H1 (cell line): Measurements from ENCODE around the gene TPD52L2.
A peak's percentile ranks its signal among the peaks of the same experiment; 100 is the strongest.

ENCODE experiments used
- CEBPB ChIP-seq: IDR thresholded peaks from 2 replicates; pipeline ENCODE4 v1.6.1; 2012; ENCODE audit warnings: low read depth, low read length
- CTCF ChIP-seq, 3 experiments: IDR thresholded peaks; 1 replicate in 2 of 3; 2 replicates in 1 of 3; pipeline versions ENCODE4 v1.5.1 to v1.6.1; 2011; ENCODE audit warnings: low read length in 3 of 3, mild to moderate bottlenecking in 3 of 3, inconsistent platforms in 2 of 3, low read depth in 1 of 3, moderate library complexity in 1 of 3; ENCODE audit not compliant: insufficient read depth in 1 of 3; ENCODE audit errors: control extremely low read depth in 1 of 3
- EZH2 ChIP-seq: fragments of 200-600 bp; sonication (generic); IDR thresholded peaks from 2 replicates; pipeline ENCODE4 v1.7.1; 2012; ENCODE audit warnings: low read depth, mild to moderate bottlenecking, moderate library complexity, low read length, inconsistent platforms; ENCODE audit not compliant: severe bottlenecking
- JUN ChIP-seq: IDR thresholded peaks from 2 replicates; pipeline ENCODE4 v1.6.1; 2011; ENCODE audit warnings: low read depth, mild to moderate bottlenecking, improper control_type of control experiment, low read length
- JUND ChIP-seq: IDR thresholded peaks from 2 replicates; pipeline ENCODE4 v1.6.1; 2011; ENCODE audit warnings: mild to moderate bottlenecking, improper control_type of control experiment, low read length
- MAFK ChIP-seq: IDR thresholded peaks from 2 replicates; pipeline ENCODE4 v1.6.1; 2012; ENCODE audit warnings: low read depth, mild to moderate bottlenecking, improper control_type of control experiment, low read length
- RAD21 ChIP-seq, 2 experiments: IDR thresholded peaks in 1 of 2; conservative IDR thresholded peaks in 1 of 2; 2 replicates each; pipeline ENCODE4 v1.6.1; 2011; ENCODE audit warnings: low read depth in 2 of 2, low read length in 2 of 2, improper control_type of control experiment in 1 of 2, inconsistent platforms in 1 of 2, mild to moderate bottlenecking in 1 of 2, moderate library complexity in 1 of 2
- SAP30 ChIP-seq: fragments of 300-600 bp; sonication (generic); IDR thresholded peaks from 2 replicates; pipeline ENCODE4 v1.7.1; 2012; ENCODE audit warnings: low read length, moderate library complexity, mild to moderate bottlenecking, inconsistent platforms; ENCODE audit not compliant: insufficient read depth, insufficient replicate concordance
- SIN3A ChIP-seq, 2 experiments: IDR thresholded peaks in 1 of 2; conservative IDR thresholded peaks in 1 of 2; 2 replicates each; pipeline ENCODE4 v1.6.1; 2011 to 2012; ENCODE audit warnings: low read length in 2 of 2, improper control_type of control experiment in 1 of 2, low read depth in 1 of 2, mild to moderate bottlenecking in 1 of 2
- SRF ChIP-seq: IDR thresholded peaks from 2 replicates; pipeline ENCODE4 v1.6.1; 2011; ENCODE audit warnings: mild to moderate bottlenecking, low read depth, low read length, moderate library complexity
- SUZ12 ChIP-seq: fragments of 200-600 bp; sonication (generic); IDR thresholded peaks from 2 replicates; pipeline ENCODE4 v1.6.1; 2012; ENCODE audit warnings: mild to moderate bottlenecking, inconsistent platforms, low read length, moderate library complexity, mixed read lengths
- TBP ChIP-seq: IDR thresholded peaks from 2 replicates; pipeline ENCODE4 v1.6.1; 2011; ENCODE audit warnings: low read depth, low read length, improper control_type of control experiment
- YY1 ChIP-seq: IDR thresholded peaks from 2 replicates; pipeline ENCODE4 v1.6.1; 2011; ENCODE audit warnings: low read depth, mild to moderate bottlenecking, low read length
- TF ChIP-seq, protein P1 (sequence below): fragments of 300-600 bp; sonication (generic); IDR thresholded peaks from 2 replicates; pipeline ENCODE4 v1.7.1; 2012; ENCODE audit warnings: low read length, moderate library complexity, mild to moderate bottlenecking, inconsistent platforms; ENCODE audit not compliant: insufficient replicate concordance

GRCh38 chr20:63940071-63940471 lies 75.0 kb downstream of the TPD52L2 start:
- TF ChIP-seq MAFK (no peak), CTCF (IDR thresholded peaks at IDR 0.05; ENCODE audit: control extremely low read depth in 1 of 3, insufficient read depth in 1 of 3, low read depth in 1 of 3, low read length in 3 of 3) (no peak), EZH2 (no peak), SRF (no peak), SIN3A (conservative IDR thresholded peaks at IDR 0.05 in 1 of 2, IDR thresholded peaks at IDR 0.05 in 1 of 2; ENCODE audit: low read depth in 1 of 2, low read length in 2 of 2) (no peak), RAD21 (IDR thresholded peaks at IDR 0.05 in 1 of 2, conservative IDR thresholded peaks at IDR 0.05 in 1 of 2; ENCODE audit: low read depth in 2 of 2, low read length in 2 of 2) (no peak), TBP (no peak), JUND (no peak), JUN (no peak), SAP30 (no peak), SUZ12 (no peak), CEBPB (no peak), YY1 (peak; percentile 89)
- TF ChIP-seq, protein P1, sequence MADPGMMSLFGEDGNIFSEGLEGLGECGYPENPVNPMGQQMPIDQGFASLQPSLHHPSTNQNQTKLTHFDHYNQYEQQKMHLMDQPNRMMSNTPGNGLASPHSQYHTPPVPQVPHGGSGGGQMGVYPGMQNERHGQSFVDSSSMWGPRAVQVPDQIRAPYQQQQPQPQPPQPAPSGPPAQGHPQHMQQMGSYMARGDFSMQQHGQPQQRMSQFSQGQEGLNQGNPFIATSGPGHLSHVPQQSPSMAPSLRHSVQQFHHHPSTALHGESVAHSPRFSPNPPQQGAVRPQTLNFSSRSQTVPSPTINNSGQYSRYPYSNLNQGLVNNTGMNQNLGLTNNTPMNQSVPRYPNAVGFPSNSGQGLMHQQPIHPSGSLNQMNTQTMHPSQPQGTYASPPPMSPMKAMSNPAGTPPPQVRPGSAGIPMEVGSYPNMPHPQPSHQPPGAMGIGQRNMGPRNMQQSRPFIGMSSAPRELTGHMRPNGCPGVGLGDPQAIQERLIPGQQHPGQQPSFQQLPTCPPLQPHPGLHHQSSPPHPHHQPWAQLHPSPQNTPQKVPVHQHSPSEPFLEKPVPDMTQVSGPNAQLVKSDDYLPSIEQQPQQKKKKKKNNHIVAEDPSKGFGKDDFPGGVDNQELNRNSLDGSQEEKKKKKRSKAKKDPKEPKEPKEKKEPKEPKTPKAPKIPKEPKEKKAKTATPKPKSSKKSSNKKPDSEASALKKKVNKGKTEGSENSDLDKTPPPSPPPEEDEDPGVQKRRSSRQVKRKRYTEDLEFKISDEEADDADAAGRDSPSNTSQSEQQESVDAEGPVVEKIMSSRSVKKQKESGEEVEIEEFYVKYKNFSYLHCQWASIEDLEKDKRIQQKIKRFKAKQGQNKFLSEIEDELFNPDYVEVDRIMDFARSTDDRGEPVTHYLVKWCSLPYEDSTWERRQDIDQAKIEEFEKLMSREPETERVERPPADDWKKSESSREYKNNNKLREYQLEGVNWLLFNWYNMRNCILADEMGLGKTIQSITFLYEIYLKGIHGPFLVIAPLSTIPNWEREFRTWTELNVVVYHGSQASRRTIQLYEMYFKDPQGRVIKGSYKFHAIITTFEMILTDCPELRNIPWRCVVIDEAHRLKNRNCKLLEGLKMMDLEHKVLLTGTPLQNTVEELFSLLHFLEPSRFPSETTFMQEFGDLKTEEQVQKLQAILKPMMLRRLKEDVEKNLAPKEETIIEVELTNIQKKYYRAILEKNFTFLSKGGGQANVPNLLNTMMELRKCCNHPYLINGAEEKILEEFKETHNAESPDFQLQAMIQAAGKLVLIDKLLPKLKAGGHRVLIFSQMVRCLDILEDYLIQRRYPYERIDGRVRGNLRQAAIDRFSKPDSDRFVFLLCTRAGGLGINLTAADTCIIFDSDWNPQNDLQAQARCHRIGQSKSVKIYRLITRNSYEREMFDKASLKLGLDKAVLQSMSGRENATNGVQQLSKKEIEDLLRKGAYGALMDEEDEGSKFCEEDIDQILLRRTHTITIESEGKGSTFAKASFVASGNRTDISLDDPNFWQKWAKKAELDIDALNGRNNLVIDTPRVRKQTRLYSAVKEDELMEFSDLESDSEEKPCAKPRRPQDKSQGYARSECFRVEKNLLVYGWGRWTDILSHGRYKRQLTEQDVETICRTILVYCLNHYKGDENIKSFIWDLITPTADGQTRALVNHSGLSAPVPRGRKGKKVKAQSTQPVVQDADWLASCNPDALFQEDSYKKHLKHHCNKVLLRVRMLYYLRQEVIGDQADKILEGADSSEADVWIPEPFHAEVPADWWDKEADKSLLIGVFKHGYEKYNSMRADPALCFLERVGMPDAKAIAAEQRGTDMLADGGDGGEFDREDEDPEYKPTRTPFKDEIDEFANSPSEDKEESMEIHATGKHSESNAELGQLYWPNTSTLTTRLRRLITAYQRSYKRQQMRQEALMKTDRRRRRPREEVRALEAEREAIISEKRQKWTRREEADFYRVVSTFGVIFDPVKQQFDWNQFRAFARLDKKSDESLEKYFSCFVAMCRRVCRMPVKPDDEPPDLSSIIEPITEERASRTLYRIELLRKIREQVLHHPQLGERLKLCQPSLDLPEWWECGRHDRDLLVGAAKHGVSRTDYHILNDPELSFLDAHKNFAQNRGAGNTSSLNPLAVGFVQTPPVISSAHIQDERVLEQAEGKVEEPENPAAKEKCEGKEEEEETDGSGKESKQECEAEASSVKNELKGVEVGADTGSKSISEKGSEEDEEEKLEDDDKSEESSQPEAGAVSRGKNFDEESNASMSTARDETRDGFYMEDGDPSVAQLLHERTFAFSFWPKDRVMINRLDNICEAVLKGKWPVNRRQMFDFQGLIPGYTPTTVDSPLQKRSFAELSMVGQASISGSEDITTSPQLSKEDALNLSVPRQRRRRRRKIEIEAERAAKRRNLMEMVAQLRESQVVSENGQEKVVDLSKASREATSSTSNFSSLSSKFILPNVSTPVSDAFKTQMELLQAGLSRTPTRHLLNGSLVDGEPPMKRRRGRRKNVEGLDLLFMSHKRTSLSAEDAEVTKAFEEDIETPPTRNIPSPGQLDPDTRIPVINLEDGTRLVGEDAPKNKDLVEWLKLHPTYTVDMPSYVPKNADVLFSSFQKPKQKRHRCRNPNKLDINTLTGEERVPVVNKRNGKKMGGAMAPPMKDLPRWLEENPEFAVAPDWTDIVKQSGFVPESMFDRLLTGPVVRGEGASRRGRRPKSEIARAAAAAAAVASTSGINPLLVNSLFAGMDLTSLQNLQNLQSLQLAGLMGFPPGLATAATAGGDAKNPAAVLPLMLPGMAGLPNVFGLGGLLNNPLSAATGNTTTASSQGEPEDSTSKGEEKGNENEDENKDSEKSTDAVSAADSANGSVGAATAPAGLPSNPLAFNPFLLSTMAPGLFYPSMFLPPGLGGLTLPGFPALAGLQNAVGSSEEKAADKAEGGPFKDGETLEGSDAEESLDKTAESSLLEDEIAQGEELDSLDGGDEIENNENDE: no peak
